Choroid plexus epithelial cell (primary cell): ENCODE data around the gene AGMO.
"Not testable (repeated sequence)": the region's sequence is repeated elsewhere in the genome, so short reads cannot be mapped to it uniquely, and the experiment has no call there.

Source experiments
- DNase-seq: peaks from one replicate; pipeline ENCODE4 v3.0.0-alpha.2; 2010; ENCODE audit warnings: low read depth
- H3K4me3 ChIP-seq: 2 replicates; pipeline ENCODE4 v1.5.1; 2011; ENCODE audit warnings: low read depth, mild to moderate bottlenecking, control low read depth, low read length, moderate library complexity
- TF ChIP-seq, protein P1 (sequence below): conservative IDR thresholded peaks from 2 replicates; pipeline ENCODE4 v1.5.1; 2011; ENCODE audit warnings: low read depth, mild to moderate bottlenecking, control low read depth, inconsistent platforms, low read length, moderate library complexity

Gene AGMO

DNA sequence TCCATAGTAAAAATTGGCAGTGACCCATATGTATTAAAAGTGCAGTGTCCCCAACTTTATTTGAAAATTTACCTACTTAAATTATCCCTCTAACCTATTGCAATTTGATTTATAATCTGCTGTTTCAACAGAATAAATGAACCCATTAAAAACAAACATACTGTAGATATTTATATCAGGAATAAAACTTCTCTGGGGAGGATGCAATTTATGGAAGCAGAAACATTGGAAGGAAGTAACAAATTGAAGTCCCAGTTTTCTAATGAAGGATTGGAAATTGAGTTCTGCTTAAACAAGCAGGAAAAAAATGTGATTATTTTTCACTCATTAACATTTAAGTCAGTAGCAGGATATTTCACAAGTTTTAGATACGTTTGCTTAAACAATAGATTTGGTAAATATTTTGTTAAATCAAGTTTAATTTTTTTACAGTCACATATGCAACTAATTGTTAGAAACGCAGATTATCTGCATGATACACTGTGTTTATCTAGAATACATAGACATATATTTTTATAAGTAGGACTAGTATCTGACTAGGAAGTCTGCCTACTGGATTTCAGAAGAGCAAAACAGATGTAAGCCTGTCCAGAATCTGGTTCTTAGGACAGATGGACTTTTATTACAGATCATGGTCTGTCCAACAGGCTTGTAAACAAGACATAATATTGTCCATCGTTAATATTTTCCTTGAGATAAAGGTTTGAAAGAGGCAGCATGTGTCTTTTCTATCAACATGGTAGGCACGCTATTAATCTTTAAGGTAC, 5.3 kb downstream of the AGMO start:
- TF ChIP-seq, protein P1, sequence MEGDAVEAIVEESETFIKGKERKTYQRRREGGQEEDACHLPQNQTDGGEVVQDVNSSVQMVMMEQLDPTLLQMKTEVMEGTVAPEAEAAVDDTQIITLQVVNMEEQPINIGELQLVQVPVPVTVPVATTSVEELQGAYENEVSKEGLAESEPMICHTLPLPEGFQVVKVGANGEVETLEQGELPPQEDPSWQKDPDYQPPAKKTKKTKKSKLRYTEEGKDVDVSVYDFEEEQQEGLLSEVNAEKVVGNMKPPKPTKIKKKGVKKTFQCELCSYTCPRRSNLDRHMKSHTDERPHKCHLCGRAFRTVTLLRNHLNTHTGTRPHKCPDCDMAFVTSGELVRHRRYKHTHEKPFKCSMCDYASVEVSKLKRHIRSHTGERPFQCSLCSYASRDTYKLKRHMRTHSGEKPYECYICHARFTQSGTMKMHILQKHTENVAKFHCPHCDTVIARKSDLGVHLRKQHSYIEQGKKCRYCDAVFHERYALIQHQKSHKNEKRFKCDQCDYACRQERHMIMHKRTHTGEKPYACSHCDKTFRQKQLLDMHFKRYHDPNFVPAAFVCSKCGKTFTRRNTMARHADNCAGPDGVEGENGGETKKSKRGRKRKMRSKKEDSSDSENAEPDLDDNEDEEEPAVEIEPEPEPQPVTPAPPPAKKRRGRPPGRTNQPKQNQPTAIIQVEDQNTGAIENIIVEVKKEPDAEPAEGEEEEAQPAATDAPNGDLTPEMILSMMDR = no peak
- H3K4me3 ChIP-seq = no peak overlapping the region
- DNase-seq = no peak

DNA sequence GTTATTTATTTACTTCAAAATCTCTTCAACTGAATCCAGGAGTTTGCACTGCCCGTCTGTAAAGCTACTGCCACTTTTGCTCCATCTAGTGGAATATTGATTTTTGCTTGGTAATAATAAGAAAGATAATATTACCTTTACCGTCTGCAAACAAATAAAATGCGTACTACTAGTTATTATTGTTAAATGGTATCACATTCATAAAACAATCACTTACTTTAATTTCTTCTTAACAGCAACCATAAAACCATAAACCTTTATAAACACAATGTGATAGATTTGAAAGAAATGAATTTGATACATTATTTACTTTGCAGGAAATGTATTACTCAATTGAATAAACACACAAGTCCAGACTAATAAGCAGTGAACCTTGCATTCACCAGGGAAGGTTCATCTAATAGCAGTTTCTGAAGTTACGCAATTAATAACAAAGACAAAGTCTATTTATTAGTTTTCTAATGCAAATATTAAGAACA, 6.4 kb downstream of the AGMO start:
- TF ChIP-seq, protein P1 = peak; percentile 65
- no peak overlapping the region for H3K4me3 ChIP-seq
- peak; percentile 75 for DNase-seq

DNA sequence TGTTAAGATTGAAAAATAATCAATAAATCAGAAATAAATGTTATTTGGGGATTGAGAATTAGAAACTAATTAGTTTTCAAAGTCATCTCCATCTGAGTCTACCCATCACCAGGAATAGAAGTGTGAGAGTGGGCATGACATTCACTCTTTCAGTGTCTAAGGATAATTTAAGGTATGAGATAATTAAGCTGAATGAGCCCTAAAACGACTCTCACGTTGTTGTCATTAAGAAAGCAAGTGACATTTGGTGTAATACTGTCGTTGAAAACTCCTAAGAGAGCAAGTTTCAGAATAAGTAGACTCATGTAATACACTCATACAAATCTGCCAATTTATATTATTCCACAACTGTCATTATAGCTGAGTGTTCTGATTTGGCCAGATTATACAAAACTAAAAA, 7.1 kb downstream of the AGMO start:
- DNase-seq = no peak
- no peak overlapping the region for H3K4me3 ChIP-seq
- TF ChIP-seq, protein P1 = no peak

DNA sequence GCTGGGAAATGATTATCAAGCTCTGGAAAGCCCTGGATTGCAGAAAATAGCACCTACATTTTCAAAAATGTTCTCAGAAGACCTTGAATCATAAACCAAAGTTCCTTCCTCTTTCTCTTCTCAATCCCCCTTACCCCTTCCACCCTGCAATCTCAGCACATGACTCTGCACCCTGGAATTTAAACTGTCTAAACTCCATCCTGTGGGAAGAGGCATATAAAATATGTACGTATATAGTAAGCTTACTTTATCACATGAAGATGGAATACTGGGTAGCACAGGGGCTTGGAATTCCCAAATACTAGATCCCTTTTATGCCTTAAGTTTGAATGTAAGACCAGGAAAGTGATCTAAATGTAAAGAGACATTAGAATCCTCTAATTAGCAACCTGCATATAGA, 7.7 kb downstream of the AGMO start:
- TF ChIP-seq, protein P1 = no peak
- peak; percentile 14 for DNase-seq
- H3K4me3 ChIP-seq = no peak overlapping the region

DNA sequence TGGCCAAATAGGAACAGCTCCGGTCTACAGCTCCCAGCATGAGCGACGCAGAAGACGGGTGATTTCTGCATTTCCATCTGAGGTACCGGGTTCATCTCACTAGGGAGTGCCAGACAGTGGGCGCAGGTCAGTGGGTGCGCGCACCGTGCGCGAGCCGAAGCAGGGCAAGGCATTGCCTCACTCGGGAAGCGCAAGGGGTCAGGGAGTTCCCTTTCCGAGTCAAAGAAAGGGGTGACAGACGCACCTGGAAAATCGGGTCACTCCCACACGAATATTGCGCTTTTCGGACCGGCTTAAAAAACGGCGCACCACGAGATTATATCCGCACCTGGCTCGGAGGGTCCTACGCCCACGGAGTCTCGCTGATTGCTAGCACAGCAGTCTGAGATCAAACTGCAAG, 14.5 kb downstream of the AGMO start:
- not testable (repeated sequence) for H3K4me3 ChIP-seq, DNase-seq

DNA sequence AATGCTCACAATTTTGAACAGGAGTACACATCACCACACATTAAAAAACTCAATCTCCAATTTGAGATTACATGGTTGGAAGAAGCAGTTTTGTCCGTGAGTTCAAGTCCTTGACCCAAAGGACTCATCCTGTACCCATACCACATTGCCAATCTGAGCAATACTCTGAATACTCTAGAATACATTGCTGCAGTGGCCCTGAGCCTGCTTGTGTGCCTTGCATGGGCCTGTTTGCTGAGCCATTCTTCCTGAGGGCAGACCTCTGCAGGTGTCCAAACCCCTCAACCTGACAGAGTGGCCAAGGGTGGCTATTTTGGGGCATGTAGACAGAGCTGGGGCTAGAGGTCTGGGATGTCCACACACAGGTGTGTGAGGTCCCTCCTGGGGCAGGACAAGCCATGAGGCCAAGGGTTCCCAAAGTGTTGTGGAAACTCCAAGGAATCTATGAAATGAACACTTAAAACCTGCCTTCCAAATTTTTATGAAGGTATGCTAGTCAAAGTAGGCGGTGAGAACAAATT, 15.5 kb downstream of the AGMO start:
- no peak for DNase-seq

DNA sequence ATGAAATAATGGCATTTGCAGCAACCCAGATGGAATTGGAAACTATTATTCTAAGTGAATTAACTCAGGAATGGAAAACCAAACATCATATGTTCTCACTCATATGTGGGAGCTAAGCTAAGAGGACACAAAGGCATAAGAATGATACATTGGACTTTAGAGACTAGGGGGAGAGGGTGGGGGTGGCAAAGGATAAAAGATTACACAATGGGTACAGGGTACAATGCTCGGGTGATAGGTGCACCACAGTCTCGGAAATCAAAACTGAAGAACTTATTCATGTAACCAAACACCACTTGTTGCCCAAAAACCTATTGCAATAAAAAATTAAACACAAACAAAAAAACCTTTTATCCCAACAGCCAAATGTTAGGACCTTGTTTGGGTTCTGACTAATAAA, 17.8 kb downstream of the AGMO start:
- DNase-seq = no peak
- no peak overlapping the region for H3K4me3 ChIP-seq
- TF ChIP-seq, protein P1 = no peak

More for the DNA sequence above, 15.5 kb downstream of the AGMO start:
- TF ChIP-seq, protein P1 = no peak
- no peak overlapping the region for H3K4me3 ChIP-seq
